Diencephalon (tissue), 1 donor: ENCODE results near the gene ZNF766. TPM values are rescaled to one million over a fixed set of nuclear protein-coding genes. Genes with fewer than 3 reads are reported as not detected.

Experiments
- small RNA-seq: library from RNA; depleted of rRNA; stranded (forward); fragments of <200 nt; gene quantifications from one replicate; pipeline ENCODE3, GENCODE V24; 2014
- total RNA-seq: library from RNA; depleted of rRNA; stranded (reverse); fragments of >200 nt; gene quantifications from one replicate; pipeline ENCODE4 v1.2.3, GENCODE V29; 2014

Gene ZNF766
- 11.5 TPM for total RNA-seq

DNA sequence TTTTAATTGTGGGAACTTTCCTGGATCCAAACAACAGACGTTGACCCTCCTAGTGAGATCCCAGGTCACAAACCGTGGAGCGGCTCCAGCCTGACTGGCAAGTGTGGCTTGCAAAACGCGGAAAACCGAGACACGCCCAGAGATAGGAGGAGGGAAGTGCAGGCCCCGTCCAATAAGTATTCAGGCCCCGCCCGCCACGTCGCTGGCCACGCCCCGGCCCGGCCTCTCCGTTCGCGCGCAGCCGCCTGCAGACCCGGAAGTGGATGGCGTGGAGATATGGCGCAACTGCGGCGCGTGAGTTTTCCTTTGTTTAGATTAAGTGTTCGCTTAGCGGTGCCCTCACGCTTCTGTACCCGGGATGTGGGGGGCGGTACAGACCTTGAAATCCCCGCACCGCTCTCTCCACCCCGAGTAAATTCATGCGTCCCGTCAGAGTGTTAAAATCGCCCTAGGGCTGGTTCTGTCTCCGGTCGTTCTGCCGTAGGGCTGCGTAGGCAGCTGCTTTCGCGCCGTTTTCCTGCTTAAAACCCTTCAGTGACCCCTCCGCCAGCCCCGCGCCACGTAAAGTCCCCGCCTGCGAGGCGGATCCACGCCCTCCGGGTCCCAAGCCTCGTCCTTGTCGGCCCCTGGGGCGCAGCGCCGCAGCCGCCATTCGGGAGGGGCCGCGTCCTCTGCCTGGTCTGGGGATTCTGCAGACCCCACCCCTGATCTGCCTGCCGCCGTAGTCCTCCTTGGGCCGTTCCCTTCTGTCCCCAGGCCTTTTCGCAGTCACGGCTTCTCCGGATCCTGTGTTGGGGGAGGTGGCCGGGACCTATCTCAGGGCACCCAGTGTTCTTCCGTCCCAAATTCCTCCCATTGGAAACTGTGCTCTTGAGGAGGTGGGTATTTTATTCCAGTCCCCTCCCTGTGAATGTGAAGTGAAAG is at the start of gene ZNF766:
ZNF766 (plus strand) TSS at position 250 of the 924 bp plus-strand sequence; CDS start at position 277, 27 bp downstream.

DNA sequence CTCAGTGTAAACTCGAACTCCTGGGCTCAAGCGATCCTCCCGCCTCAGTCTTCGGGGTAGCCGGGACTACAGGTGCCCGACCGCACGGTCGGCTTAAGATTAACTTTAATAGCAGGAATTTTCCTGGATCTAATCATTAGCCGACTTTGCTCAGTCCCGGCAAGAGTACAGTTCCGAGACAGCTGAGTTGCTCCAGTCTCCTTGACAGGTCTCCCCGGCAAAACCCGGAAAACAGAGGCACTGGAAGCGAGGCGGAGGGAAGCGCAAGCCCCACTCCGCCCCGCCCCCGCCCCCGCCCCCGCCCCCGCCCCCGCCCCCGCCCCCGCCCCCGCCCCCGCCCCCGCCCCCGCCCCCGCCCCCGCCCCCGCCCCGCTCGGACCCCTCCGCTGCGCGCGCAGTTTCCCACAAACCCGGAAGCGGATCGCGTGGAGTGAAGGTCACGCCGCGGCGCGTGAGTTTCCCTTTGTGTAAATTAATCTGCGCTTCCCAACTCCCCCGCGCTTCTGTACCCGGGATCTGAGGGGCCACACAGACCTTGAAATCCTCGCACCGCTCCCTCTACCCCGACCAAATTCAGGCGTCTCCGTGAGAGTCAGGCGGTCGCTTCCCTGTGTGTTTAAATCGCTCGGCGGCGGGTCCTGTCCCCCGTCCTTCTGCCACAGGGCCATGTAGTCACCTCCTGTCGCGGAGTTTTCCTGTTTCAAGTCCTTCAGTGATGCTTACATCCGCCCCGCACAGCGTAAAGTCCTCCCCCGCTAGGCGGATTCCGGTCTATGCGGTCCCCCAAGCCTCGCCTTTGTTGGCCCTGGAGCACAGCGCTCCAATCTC is 27.6 kb downstream of the ZNF766 start, which contains the start of gene ZNF480:
ZNF480 (plus strand) TSS at position 397 of the 828 bp plus-strand sequence. CDS start 3,244 bp downstream, outside the sequence.

DNA sequence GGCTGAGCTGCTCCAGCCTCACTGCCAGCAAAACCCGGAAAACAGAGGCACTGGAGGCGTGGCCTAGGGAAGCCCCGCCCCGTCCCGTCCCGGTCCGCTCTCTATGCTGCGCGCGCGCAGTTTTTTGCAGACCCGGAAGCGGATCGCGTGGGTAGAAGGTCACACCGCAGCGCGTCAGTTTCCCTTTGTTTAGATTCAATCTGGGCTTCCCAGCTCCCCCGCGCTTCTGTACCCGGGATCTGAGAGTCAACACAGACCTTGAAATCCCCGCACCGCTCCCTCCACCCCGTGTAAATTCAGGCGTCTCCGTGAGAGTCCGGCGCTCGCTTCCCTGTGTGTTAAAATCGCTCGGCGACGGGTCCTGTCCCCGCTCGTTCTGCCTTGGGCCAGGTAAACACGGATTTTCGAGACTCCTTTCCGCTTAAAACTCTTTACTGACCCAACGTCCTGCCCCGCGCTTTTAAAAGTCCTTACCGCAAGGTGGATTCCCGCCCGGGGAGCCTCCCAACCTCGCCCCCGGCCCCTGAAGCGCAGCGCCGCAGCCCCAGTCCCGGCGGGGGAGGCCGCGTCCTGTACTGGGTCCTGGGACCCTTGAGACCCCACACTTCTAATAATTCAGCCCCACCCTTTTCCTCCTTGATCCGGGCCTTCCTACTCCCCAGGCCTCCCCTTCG is 66.9 kb downstream of the ZNF766 start, which contains the start of gene ZNF610:
ZNF610 (plus strand) TSS at position 127 of the 674 bp plus-strand sequence. CDS start 12,930 bp downstream, outside the sequence.

Small RNA genes within 50 kb of the gene (small RNA-seq; reads per million reads assigned to genes)
- gene MIR643 (0.15 reads per million), gene MIR6801 (not detected), gene RF00019 (not detected)

Other genes with a start within 250 kb of the ZNF766 start
- 27.2 TPM for gene ZNF614, start 241.2 kb upstream of the ZNF766 start, total RNA-seq
- gene ZNF432, start 220.7 kb upstream of the ZNF766 start, total RNA-seq, result 22.4 TPM
- 42.0 TPM for gene ZNF841, start 173.8 kb upstream of the ZNF766 start, total RNA-seq
- gene ZNF616, start 129.6 kb upstream of the ZNF766 start, total RNA-seq, result 23.3 TPM
- gene ZNF836, start 98.0 kb upstream of the ZNF766 start, total RNA-seq, result 34.6 TPM
- 180 TPM for gene PPP2R1A, start 79.5 kb upstream of the ZNF766 start, total RNA-seq
- 10.8 TPM for gene ZNF480, start 27.6 kb downstream of the ZNF766 start, total RNA-seq
- 21.7 TPM for gene ZNF610, start 66.7 kb downstream of the ZNF766 start, total RNA-seq
- 128 TPM for gene ZNF880, start 100.3 kb downstream of the ZNF766 start, total RNA-seq
- 72.9 TPM for gene ZNF528, start 128.3 kb downstream of the ZNF766 start, total RNA-seq
- 2.8 TPM for gene ZNF534, start 159.6 kb downstream of the ZNF766 start, total RNA-seq
- gene ZNF578, start 184.0 kb downstream of the ZNF766 start, total RNA-seq, result 32.5 TPM